Gastroesophageal sphincter (tissue), 3 donors: ENCODE data around the gene PIAS1.

Source experiments
- POLR2A ChIP-seq, 2 donors: fragments of 450-650 bp; IDR thresholded peaks; one replicate each; pipeline ENCODE4 v1.6.1; 2017; ENCODE audit warnings: antibody characterized with exemption in 2 of 2, mild to moderate bottlenecking in 2 of 2, moderate library complexity in 1 of 2
- TF ChIP-seq, protein P1 (sequence below), 4 experiments: fragments of 200-600 bp in 2 of 4; fragments of 450-650 bp in 2 of 4; sonication (generic) in 1 of 4; IDR thresholded peaks; one replicate each; pipeline ENCODE4 v1.5.1; 2017 to 2019; ENCODE audit warnings: antibody characterized with exemption in 4 of 4, mild to moderate bottlenecking in 2 of 4, moderate library complexity in 2 of 4

DNA sequence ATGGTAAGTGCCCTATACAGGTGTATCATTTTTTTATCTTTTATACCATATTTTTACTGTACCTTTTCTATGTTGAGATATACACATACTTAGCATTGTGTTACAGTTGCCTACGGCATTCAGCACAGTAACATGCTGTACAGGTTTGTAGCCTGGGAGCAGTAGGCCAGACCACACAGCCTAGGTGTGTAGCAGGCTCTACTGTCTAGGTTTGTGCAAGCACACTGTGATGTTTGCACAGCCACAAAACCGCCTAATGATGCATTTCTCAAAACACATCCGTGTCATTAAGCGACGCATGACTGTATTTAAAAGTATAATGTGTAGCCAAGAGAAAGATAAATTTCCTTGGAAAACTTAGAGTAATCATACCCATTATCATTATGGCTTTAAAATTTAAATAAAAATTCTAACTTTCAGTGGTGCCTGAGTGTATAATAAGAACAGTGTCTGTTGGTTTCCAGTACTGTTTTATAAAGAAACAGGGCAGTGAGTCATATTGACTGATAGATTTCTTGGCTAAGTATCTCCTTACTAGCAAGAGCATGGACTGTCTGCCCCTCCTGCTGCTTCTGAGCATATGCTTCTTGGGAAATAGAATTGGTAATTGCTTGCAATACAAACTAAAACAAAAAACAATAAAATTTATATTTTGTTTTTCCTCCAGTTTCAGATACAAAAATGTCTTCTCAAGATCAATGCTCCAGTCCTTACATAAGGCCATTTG, 132.7 kb downstream of the PIAS1 start:
- no peak for TF ChIP-seq POLR2A (IDR thresholded peaks at IDR 0.05)
- TF ChIP-seq, protein P1, sequence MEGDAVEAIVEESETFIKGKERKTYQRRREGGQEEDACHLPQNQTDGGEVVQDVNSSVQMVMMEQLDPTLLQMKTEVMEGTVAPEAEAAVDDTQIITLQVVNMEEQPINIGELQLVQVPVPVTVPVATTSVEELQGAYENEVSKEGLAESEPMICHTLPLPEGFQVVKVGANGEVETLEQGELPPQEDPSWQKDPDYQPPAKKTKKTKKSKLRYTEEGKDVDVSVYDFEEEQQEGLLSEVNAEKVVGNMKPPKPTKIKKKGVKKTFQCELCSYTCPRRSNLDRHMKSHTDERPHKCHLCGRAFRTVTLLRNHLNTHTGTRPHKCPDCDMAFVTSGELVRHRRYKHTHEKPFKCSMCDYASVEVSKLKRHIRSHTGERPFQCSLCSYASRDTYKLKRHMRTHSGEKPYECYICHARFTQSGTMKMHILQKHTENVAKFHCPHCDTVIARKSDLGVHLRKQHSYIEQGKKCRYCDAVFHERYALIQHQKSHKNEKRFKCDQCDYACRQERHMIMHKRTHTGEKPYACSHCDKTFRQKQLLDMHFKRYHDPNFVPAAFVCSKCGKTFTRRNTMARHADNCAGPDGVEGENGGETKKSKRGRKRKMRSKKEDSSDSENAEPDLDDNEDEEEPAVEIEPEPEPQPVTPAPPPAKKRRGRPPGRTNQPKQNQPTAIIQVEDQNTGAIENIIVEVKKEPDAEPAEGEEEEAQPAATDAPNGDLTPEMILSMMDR (IDR thresholded peaks at IDR 0.05) = no peak
